GM12865 (cell line): ENCODE measurements around the gene DHX29.

ENCODE experiments used
- DNase-seq: peaks from one replicate; pipeline ENCODE4 v3.0.0; 2010; ENCODE audit warnings: low read depth
- H3K4me3 ChIP-seq: 2 replicates; pipeline ENCODE4 v1.5.1; 2011; ENCODE audit warnings: mild to moderate bottlenecking, low read depth, low read length, control low read depth
- TF ChIP-seq, protein P1 (sequence below): IDR thresholded peaks from 2 replicates; pipeline ENCODE4 v1.5.1; 2011; ENCODE audit warnings: low read length, control low read depth, low read depth, inconsistent platforms; ENCODE audit not compliant: insufficient read depth; ENCODE audit errors: missing control alignments

DHX29 gene

DNA sequence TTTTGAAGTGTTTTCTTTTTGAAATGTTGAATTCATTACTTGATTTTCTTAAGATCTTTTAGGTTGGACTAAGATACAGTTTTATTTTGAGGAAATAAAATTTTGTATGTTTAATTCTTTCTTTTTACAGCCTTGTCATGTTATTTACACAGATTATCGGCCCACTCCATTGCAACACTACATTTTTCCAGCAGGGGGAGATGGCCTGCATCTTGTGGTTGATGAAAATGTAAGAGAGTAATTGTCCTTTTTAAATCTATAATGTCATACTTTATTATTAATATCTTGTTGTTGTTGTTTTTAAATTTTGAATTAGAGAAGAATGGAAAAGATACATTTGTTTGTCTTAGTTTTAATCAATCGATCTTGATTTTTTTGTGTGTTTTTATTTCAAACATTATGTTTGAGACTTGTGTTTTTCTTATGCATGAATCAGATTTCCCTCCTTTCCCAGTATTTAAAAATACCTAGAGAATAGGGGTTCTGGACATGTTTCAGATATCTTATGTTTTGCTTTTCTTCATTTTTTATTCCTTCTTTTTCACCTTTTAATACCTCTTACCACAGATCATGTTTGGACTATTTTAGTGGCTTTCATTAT lies 37.0 kb upstream of the DHX29 start:
- TF ChIP-seq, protein P1, sequence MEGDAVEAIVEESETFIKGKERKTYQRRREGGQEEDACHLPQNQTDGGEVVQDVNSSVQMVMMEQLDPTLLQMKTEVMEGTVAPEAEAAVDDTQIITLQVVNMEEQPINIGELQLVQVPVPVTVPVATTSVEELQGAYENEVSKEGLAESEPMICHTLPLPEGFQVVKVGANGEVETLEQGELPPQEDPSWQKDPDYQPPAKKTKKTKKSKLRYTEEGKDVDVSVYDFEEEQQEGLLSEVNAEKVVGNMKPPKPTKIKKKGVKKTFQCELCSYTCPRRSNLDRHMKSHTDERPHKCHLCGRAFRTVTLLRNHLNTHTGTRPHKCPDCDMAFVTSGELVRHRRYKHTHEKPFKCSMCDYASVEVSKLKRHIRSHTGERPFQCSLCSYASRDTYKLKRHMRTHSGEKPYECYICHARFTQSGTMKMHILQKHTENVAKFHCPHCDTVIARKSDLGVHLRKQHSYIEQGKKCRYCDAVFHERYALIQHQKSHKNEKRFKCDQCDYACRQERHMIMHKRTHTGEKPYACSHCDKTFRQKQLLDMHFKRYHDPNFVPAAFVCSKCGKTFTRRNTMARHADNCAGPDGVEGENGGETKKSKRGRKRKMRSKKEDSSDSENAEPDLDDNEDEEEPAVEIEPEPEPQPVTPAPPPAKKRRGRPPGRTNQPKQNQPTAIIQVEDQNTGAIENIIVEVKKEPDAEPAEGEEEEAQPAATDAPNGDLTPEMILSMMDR: peak; percentile 71

DNA sequence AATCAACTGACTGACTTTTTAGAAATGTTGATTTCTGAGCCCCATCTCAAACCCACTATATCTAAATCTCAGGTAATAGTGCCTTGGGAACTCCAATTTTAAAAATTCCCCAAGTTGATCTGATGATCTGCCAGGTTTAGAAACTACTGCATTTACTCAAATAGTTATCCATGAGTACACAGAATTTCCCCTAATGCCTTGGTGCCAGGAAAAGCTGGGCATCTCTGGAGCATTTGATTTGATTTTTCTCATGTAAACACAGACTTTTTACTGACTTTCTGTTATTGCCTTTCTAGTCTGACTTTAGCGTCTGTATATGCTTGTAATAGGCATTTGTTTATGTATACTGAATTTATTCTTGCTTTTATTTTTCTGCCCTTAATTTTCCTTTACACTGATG lies 36.1 kb upstream of the DHX29 start:
- TF ChIP-seq, protein P1: no peak
- H3K4me3 ChIP-seq: no peak overlapping the region
- no peak for DNase-seq

More for the DNA sequence above, 37.0 kb upstream of the DHX29 start:
- peak; percentile 72 for DNase-seq
- no peak overlapping the region for H3K4me3 ChIP-seq

DNA sequence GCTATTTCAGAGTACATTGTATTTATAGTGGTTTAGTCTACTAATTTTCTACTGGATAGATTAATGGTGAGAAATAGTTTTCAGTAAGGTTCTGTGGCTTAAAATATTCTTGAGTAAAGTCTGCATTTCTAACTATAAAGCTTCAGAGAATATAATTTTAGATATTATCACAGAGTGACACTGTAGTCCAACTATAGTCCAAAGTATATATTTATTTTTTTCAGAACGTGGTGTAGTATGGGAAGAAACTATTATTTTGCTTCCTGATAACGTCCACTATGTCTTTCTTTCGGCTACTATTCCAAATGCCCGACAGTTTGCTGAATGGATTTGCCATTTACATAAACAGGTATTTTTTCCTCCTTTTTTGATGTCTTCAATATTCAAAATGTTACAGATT lies 35.6 kb upstream of the DHX29 start:
- TF ChIP-seq, protein P1: no peak
- DNase-seq: no peak
- H3K4me3 ChIP-seq: no peak overlapping the region

DNA sequence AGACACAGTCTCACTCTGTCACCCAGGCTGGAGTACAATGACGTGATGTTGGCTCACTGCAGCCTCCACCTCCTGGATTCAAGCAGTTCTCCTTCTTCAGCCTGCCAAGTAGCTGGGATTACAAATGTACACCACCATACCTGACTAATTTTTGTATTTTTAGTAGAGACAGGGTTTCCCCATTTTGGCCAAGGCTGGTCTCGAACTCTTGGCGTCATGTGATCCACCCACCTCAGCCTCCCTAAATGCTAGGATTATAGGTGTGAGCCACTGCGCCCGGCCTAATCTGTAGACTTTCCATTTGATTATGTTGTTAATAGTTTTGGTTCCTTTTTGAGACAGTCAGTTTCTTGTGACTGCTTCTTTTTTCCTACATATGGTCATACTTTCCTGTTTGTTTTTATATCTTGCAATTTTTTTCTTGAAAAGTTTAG lies 31.3 kb upstream of the DHX29 start:
- H3K4me3 ChIP-seq: no peak overlapping the region
- DNase-seq: peak; percentile 61
- TF ChIP-seq, protein P1: no peak

DNA sequence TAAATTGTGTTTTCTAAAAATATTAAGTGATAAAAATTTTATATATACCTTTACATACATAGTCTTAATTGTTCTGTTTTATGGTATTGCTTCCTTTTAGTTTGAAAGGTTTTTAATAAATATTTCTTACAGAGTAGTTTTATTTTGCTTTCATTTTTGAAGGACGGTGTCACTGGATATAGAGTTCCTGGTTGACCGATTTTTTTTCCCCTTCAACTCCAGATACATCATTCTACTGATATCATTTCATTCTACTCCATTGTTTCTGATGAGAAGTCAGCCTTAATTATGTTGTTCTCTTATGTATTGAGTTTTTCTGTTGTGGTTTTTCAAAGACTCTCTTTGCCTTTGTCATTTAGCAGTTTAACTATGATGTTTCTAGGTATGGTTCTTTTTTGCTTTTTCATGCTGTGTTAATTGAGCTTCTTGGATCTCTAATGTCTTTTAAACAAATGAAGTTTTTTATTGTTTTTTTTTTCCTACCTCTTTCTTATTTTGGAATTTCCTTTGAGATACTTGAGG lies 30.7 kb upstream of the DHX29 start:
- H3K4me3 ChIP-seq: peak overlapping the region; percentile 28; the same call in 1 of the 2 replicates
- DNase-seq: no peak
- TF ChIP-seq, protein P1: no peak

DNA sequence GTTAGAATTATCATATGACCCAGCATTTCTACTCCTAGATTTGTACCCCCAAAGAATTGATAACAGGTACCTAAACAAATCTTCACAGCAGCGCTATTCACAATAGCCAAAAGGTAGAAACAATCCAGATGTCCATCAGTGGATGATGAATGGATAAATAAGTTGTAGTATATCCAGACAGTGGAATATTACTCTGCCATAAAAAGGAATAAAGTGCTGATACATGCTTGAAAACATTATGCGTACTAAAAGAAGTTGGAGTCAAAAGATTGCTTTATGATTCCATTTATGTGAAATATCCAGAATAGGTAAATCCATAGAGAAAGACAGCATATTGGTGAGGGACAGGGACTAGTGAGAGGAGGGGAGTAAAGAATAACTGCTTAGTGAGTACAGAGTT lies 26.3 kb upstream of the DHX29 start:
- TF ChIP-seq, protein P1: no peak

DNA sequence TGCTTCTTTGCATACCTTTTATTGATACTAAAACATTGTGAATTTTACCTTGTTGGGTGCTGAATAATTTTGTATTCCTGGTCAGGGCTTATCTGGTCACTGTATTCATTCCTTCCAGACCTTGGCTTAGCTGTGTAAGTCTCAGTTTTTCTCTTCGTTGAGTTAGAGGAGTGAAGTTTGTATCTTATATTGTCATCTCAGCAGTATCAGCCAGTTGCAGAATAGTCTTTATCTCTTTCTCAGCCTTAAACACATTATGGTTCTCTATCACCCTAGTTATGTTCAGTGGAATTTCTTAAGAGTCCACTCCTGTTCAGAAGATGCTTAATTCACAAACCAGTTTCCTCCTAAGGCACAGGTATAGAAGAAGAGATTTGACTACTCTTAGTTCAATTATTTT lies 25.5 kb upstream of the DHX29 start:
- no peak overlapping the region for H3K4me3 ChIP-seq
- DNase-seq: no peak
- TF ChIP-seq, protein P1: no peak

More for the DNA sequence above, 26.3 kb upstream of the DHX29 start:
- DNase-seq: no peak
- H3K4me3 ChIP-seq: no peak overlapping the region
